ENCODE results near the gene HADHB. TPM values are rescaled to one million over a fixed set of nuclear protein-coding genes. Genes with fewer than 3 reads are reported as not detected.

HADHB gene
- total and polyA plus RNA-seq, 2 of the 13 experiments (the other 11 are each of a cell fraction or from before 2014, with no cell fraction given) = 112 to 238 TPM

GRCh38 chr2:26202981-26203490, 41.7 kb upstream of the HADHB start:
- 95% methylated on average over 1 of the region's 1 CpG for WGBS (ENCODE audit: low lambda C conversion rate)
- DNase-seq (ENCODE audit: low spot score) = no peak
- no peak overlapping the region for H2AFZ ChIP-seq (ENCODE audit: low read length)
- CTCF ChIA-PET (ENCODE audit: low intra/inter-chr PET ratio, low total read pairs) = no interaction called here
- no peaks in the 10 kb centered on the region for H3K9me3 ChIP-seq (ENCODE audit: low read length)
- H3K27me3 ChIP-seq (ENCODE audit: control insufficient read depth in 1 of 2, insufficient read depth in 2 of 2, low read length in 2 of 2) = no peaks in the 10 kb centered on the region
- POLR2A ChIA-PET = no interaction called here
- intact Hi-C loops (cut with micrococcal nuclease; ENCODE audit: unreplicated experiment) (no loop called here), in situ Hi-C loops (cut with HindIII; ENCODE audit: extremely low pct_ligation_motif_present, low pct_unique_long_range_greater_than_20kb) (no loop called here)
- FAIRE-seq = no peak
- H3K27ac ChIP-seq (ENCODE audit: extremely low read length, insufficient read depth, low read length) = no peak overlapping the region
- H3K9ac ChIP-seq (ENCODE audit: insufficient read depth, low read depth, low read length) = no peak overlapping the region
- H3K36me3 ChIP-seq (replicated peaks in 1 of 2; ENCODE audit: control insufficient read depth in 1 of 2, insufficient read depth in 2 of 2, low read length in 2 of 2) = peaks cover 28 to 77% of the 10 kb centered on the region in 2 experiments
- H3K79me2 ChIP-seq (ENCODE audit: insufficient read depth, low read length) = no peaks in the 10 kb centered on the region
- TSS peak; percentile 32 for BruUV-seq (replicated peaks)
- H3K4me2 ChIP-seq (ENCODE audit: low read depth, low read length) = no peak overlapping the region
- H4K20me1 ChIP-seq (ENCODE audit: insufficient read depth, low read length) = no peaks in the 10 kb centered on the region
- no peak for ATAC-seq
- no peaks in the 10 kb centered on the region for H3K4me1 ChIP-seq (ENCODE audit: insufficient read depth, low read length)
- H3K4me3 ChIP-seq (replicated peaks in 1 of 3; ENCODE audit: insufficient read depth in 1 of 3, low read depth in 2 of 3, low read length in 3 of 3) = no peak overlapping the region
- TF ChIP-seq MAFF (IDR thresholded peaks at IDR 0.05; ENCODE audit: low read depth, low read length) (peak; percentile 73), PCBP1 (IDR thresholded peaks at IDR 0.05; ENCODE audit: borderline replicate concordance, low read depth, low read length) (no peak), MAFK (conservative IDR thresholded peaks at IDR 0.05 in 1 of 2, IDR thresholded peaks at IDR 0.05 in 1 of 2; ENCODE audit: low read length in 2 of 2) (peak; percentile 77 to 82)

- no peak overlapping the region for H2AFZ ChIP-seq (ENCODE audit: low read length)
- H3K27me3 ChIP-seq (ENCODE audit: control insufficient read depth in 1 of 2, insufficient read depth in 2 of 2, low read length in 2 of 2) = no peaks in the 10 kb centered on the region
- no peak overlapping the region for H3K27ac ChIP-seq (ENCODE audit: extremely low read length, insufficient read depth, low read length)
- no peaks in the 10 kb centered on the region for H3K4me1 ChIP-seq (ENCODE audit: insufficient read depth, low read length)
- BruUV-seq (replicated peaks) = no TSS peak
- 96% methylated on average over 7 of the region's 7 CpGs for WGBS (ENCODE audit: low lambda C conversion rate)
- no peaks in the 10 kb centered on the region for H3K9me3 ChIP-seq (ENCODE audit: low read length)
- CTCF ChIA-PET (ENCODE audit: low intra/inter-chr PET ratio, low total read pairs) = no interaction called here
- TF ChIP-seq MEF2D (CRISPR knock-in tag; IDR thresholded peaks at IDR 0.05) (no peak), BRD4 (CRISPR knock-in tag; IDR thresholded peaks at IDR 0.05) (no peak), HMGA1 (CRISPR knock-in tag; conservative IDR thresholded peaks at IDR 0.05) (no peak), GPBP1L1 (CRISPR knock-in tag; IDR thresholded peaks at IDR 0.05) (no peak), RNF2 (conservative IDR thresholded peaks at IDR 0.05; ENCODE audit: low read depth) (no peak), POGK (CRISPR knock-in tag; conservative IDR thresholded peaks at IDR 0.05) (no peak)
- DNase-seq (ENCODE audit: low spot score) (no peak), FAIRE-seq (no peak), ATAC-seq (no peak)
- no peak overlapping the region for H3K4me2 ChIP-seq (ENCODE audit: low read depth, low read length)
- no peak overlapping the region for H3K9ac ChIP-seq (ENCODE audit: insufficient read depth, low read depth, low read length)
- no peaks in the 10 kb centered on the region for H4K20me1 ChIP-seq (ENCODE audit: insufficient read depth, low read length)
- intact Hi-C loops (cut with micrococcal nuclease; ENCODE audit: unreplicated experiment) = no loop called here
- peaks cover 31 to 79% of the 10 kb centered on the region in 2 experiments for H3K36me3 ChIP-seq (replicated peaks in 1 of 2; ENCODE audit: control insufficient read depth in 1 of 2, insufficient read depth in 2 of 2, low read length in 2 of 2)
- no peak overlapping the region for H3K4me3 ChIP-seq (replicated peaks in 1 of 3; ENCODE audit: insufficient read depth in 1 of 3, low read depth in 2 of 3, low read length in 3 of 3)
- POLR2A ChIA-PET = no interaction called here
- in situ Hi-C loops (cut with HindIII; ENCODE audit: extremely low pct_ligation_motif_present, low pct_unique_long_range_greater_than_20kb) = no loop called here
- H3K79me2 ChIP-seq (ENCODE audit: insufficient read depth, low read length) = no peaks in the 10 kb centered on the region
Measured at GRCh38 chr2:26203906-26204305, 40.8 kb upstream of the HADHB start.
